GM19463 (cell line): Measurements from ENCODE around the gene GSTA5.
"Not testable (repeated sequence)": the region's sequence is repeated elsewhere in the genome, so short reads cannot be mapped to it uniquely, and the experiment has no call there.

Experiments used
- ATAC-seq: cut with Tn5 transposase; IDR thresholded peaks from one replicate; pipeline ENCODE4 v1.9.1; 2021; ENCODE audit warnings: mild to moderate bottlenecking, moderate library complexity; ENCODE audit not compliant: unreplicated experiment

GSTA5 gene

DNA sequence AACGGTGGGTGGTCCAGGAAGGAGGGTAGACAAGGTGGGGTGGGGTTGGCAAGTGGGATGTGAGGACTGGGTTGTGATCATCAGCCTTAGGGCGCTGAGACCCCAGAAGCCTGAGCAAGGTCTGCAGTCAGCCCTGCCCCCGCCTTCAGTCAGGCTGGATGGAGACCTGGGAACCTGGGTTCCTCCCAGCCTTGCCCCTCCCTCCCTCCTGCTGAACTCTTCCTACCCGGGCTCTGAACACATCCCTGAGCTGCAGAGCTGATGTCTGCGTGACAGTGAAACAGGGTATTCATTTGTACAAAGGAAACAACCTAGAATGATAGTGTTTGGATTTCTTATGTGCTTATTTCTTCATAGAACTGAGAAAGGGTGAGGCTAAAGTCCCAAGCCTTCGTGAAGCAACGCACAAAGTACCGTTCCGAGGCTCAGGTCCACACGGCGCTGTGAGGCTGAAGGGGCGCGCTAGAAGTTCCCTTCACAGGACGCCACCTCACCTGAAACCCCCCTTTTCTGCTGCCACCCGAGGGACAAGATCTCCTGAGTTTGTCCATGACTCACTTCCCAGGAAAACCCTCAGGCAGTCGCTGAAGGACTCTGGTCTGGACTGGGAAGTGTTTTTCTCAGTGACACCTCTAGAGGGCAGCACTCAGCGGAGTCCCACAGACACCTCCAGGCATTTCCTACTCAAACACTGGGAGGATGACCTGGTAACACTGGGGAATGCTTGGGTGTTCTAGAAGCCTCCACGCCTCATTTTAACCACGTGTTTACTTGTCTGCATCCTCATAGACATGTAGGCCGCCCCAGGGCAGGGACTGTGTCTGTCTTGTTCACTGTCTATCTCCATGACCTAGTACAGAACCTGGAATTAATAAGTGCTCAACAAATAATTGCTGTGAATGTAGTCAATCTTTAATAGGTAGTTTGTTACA lies 1.2 kb downstream of the GSTA5 start:
- ATAC-seq: peak; percentile 80

DNA sequence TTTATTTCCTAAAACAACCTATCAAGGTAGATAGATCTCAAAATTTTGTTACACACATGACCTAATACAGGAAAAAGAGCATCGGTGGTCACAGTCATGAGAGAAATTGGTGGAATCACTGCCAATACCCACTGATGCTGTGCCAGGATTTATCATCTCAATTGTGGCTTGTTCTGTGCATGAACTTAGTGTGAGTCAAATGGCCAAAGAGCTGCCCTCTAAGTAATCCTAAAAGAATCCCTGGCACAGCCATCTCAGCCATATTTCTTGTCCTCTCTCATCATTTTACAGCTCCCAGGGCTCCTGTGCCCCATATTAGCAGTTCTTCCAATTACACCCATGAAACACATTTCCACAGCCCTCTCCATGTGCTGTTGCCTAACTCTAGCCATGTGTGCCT lies 6.1 kb downstream of the GSTA5 start:
- no peak for ATAC-seq

DNA sequence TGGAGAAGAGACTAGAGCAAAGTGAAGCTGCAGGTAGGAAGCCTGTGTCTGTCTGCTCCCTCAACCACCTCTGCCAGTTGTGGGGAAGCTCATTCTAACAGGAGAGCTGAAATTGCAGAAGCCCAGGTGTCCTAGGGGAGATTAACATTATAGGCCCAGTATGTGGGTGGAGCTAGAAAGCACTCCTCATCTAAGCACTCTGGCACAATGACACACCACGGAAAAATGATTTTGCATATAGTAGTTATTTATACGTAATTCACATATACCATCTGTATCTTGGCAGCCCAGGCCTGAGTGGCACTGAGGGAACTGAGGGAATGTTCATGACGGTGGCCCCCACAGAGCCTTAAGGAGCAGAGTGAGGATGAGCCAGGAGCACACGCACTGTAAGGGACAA lies 9.7 kb downstream of the GSTA5 start:
- ATAC-seq: not testable (repeated sequence)

DNA sequence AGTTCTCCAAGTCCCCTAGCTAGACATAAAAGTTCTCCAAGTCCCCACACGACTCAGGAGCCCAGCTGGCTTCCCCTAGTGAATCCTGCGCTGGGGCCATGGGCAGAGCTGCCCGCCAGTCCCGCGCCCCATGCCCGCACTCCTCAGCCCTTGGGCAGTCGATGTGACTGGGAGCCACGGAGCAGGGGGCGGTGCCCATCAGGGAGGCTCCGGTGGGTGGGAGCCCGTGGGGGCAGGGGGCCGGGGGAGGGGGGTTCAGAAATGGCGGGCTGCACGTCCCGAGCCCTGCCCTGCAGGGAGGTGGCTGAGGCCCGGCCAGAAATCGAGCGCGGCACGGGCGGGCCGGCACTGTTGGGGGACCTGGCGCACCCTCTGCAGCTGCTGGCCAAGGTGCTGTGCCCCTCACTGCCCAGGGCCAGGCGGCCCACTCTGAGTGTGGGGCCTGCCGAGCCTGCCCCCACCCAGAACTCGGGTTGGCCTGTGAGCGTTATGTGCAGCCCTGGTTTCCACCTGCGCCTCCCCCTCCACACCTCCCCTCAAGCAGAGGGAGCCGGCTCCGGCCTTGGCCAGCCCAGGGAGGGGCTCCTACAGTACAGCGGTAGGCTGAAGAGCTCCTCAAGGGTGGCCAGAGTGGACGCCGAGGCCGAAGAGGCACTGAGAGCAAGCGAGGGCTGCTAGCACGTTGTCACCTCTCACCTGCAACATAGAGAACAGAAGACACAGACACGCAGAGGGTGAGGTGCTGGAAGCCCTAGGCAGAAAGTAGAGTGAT lies 11.4 kb downstream of the GSTA5 start:
- no peak for ATAC-seq

DNA sequence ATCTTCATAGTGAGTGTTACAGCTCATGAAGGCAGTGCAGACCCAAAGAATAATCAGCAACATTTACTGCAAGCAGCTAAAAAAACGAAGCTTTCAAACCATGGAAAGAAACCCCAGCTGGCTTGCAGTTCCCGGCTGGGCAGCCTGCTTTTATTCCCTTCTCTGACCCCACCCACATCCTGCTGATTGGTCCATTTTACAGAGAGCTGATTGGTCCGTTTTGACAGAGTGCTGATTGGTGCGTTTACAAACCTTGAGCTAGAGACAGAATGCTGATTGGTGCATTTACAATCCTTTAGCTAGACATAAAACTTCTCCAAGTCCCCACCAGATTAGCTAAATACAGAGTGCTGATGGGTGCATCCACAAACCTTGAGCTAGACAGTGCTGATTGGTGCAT lies 12.0 kb downstream of the GSTA5 start:
- not testable (repeated sequence) for ATAC-seq

DNA sequence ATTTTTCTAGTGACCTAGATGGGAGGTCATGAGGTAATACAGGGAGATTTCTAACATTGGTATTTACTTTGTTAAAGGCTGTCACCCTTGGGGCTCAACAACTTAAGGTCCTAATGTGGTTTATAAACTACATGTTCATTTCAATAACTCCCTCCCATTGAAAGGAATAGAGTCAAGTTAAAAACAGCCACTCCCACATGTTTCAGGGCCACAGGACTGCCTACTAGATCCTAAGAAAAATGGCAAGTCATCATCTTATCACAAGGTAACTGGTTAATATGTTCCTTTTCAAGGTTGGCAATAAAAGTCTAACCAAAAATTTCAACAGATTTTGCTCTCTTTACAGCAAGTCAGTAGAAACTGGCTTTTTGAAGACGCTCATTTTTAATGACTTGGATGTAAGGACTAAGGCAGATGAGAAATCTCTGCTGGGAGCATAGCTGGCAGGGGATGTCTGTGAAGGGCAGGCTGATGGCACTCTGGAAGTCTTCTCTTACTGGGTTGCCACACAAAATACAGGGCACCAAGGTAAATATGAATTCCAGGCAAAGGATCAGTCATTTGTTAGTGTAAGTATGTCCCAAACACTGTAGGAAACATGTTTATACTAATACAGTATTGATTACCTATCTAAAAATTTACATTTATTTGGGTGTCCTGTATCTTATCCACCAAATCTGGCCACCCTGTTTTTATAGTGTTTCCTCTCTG lies 13.4 kb downstream of the GSTA5 start:
- ATAC-seq: not testable (repeated sequence)

DNA sequence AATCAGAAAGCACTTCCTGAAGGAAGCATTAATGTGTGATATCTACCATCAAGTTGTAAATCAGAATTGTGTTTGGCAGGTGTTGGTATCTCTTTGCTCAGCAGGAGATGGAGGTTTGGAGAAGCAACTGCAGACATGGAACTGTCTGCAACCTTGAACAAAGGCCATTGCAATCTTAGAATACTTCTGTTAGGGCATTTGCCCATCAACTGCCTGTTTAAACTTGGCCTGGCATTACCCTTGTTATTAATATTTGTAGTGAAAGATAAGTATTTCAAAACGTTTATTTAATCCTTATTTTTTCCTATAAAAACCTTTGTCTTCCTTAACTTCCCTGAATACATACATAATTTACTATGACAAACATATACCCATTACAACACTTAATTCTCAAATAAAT lies 14.1 kb downstream of the GSTA5 start:
- ATAC-seq: no peak

DNA sequence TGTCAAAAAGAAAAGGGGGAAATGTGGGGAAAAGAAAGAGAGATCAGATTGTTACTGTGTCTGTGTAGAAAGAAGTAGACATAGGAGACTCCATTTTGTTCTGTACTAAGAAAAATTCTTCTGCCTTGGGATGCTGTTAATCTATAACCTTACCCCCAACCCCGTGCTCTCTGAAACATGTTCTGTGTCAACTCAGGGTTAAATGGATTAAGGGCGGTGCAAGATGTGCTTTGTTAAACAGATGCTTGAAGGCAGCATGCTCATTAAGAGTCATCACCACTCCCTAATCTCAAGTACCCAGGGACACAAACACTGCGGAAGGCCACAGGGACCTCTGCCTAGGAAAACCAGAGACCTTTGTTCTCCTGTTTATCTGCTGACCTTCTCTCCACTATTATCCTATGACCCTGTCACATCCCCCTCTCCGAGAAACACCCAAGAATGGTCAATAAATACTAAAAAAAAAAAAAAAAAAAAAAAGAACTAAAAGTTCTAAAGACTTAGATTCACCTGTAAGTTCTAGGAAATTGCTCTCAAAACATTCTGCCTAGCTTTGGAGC lies 14.6 kb downstream of the GSTA5 start:
- not testable (repeated sequence) for ATAC-seq

DNA sequence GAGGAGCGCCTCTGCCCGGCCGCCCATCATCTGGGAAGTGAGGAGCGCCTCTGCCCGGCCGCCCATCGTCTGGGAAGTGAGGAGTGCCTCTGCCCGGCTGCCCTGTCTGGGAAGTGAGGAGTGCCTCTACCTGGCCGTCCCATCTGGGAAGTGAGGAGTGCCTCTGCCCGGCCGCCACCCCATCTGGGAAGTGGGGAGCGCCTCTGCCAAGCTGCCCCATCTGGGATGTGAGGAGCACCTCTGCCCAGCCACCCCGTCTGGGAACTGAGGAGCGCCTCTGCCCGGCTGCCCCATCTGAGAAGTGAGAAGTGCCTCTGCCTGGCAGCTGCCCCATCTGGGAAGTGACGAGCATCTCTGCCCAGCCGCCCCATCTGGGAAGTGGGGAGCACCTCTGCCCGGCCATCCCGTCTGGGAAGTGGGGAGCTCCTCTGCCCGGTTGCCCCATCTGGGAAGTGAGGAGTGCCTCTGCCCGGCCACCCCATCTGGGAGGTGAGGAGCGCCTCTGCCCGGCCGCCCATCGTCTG lies 15.3 kb downstream of the GSTA5 start:
- not testable (repeated sequence) for ATAC-seq

DNA sequence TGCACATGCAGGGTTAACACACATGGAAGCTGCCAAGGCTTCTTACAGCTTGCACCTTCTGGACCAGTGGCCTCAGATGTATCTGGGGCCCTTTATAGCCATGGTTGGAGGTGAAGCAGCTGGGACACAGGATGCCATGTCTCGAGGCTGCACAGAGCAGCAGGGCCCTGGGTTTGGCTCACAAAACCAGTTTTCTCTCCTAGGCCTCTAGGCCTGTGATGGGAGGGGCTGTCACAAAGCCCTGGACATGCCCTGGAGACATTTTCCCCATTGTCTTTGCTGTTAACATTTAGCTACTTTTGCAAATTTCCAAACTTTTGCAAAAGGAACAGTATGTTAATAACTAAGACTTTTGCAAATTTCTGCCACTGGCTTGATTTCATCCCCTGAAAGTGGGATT lies 18.8 kb downstream of the GSTA5 start:
- no peak for ATAC-seq

DNA sequence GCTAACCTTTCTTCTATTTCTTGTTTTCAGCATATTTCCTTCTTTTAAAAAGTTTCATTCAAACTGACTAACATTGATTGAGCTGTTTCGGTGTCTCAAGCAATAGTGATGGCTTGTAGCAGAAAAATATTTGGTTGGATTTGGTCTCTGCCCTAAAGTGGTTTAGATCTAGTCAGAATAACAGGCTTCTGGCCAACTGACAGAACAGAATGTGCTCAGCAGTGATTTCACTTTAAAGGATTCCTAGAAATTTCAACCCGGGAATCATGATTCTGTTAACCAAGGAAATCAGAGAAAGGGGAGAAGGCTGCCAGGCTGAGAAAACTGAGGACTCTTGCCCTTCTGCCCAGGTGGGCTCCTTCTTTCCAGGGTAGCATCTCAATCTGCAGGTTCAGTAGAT lies 20.4 kb downstream of the GSTA5 start:
- no peak for ATAC-seq

DNA sequence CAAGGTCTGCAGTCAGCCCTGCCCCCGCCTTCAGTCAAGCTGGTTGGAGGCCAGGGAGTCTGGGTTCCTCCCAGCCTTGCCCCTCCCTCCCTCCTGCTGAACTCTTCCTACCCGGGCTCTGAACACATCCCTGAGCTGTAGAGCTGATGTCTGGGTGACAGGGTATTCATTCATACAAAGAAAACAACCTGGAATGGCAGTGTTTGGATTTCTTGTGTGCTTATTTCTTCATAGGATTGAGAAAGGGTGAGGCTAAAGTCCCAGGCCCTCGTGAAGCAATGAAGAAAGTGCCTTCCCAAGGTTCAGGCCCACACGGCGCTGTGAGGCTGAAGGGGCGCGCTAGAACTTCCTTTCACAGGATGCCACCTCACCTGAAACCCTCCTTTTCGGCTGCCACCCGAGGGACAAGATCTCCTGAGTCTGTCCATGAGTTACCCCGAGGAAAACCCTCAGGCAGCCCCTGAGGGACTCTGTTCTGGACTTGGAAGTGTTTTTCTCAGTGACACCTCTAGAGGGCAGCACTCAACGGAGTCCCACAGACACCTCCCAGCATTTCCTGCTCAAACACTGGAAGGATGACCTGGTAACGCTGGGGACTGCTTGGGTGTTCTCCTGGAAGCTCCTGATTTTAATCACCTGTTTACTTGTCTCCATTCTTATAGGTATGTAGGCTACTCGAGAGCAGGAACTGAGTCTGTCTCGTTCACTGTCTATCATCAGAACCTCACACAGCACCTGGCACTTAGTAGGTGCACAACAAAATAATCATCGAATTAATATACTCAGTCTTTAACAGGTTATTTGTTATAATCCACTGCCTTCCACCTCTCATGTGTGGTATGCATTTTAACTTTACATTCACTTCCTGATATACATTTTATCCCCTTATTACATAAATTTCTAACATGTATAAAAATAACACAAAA lies 25.2 kb downstream of the GSTA5 start:
- ATAC-seq: peak; percentile 80

DNA sequence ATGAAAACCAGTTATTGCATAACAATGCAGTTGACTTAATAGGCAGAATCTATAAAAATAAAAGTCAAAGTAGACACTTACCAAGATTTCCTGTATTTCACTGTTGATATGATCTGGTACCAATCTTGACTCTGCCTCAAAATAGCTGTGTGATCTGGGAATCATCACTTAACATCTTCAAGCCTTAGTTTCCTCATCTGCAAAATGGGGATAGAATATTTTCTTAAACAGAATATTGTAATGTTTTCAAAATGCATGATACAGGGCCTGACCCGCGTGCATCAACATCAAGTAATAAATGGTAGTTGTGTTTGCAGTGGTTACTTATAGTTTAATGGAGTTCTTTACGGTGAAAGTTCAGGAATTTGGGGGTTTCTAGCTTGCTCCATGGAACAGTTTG lies 26.1 kb downstream of the GSTA5 start:
- ATAC-seq: not testable (repeated sequence)

DNA sequence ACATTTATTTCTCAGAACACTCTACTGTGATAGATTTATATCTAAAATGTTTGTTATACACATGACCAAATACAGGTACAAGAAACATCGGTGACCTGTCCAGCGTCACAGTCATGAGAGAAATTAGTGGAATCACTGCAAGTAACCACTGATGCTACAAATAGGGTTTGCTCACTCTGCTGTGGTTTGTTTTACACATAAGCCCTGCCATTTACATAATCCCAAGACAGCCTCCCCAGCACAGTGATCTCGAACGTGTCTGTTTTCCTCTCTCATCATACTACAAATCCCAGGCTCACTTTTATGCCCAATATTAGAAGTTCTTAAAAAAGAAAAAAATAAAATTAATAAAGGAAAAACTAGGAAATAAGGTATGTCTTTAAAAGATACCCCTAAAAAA lies 30.8 kb downstream of the GSTA5 start:
- not testable (repeated sequence) for ATAC-seq

DNA sequence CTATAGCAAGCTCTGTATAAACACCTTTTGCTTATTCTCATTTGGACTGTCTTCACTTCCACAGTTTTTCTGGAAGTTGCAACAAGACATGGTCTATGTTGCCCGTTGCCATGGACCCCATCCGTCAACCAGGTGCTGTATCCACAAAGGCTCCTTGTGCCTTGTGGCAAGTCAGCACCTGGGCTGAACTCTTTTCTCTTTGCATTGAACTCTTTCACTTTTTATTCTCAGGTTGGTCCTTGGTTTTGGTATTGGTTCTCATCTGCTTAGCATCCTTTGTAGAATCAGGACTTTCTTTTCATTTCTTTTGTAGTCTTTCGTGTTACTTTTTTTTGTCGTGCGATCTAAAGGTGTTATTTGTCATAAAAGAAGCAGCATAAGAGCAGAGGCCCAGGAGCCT lies 32.0 kb downstream of the GSTA5 start:
- no peak for ATAC-seq

DNA sequence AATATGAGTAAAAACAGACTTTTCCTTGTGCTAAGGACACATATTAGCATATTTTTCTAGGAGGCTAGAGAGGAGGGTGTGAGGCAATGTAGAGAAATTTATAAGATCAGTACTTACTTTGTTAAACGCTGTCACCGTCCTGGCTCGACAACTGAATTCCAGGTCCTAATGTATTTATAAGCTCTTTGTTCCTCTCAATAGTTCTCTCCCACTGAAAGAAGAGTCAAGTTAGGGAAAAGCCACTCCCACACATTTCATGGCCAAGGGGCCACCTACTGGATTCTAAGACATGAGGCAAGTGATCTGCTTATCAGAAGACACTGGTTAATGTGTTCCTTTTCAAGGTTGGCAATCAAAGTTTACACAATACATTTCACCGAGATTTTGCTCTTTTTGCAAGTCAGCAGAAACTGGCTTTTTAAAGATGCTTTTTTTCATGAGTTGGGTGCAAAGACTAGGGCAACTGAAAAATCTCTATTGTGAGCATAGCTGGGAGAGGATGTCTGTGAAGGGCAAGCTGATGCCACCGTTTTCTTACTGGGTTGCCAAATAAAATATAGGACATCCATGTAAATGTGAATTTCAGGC lies 36.9 kb downstream of the GSTA5 start, which contains the start of gene GSTA1:
TSS of gene GSTA1 (minus strand) at position 149 of the 588 bp plus-strand sequence. CDS start 4,549 bp downstream, outside the sequence.
- not testable (repeated sequence) for ATAC-seq

DNA sequence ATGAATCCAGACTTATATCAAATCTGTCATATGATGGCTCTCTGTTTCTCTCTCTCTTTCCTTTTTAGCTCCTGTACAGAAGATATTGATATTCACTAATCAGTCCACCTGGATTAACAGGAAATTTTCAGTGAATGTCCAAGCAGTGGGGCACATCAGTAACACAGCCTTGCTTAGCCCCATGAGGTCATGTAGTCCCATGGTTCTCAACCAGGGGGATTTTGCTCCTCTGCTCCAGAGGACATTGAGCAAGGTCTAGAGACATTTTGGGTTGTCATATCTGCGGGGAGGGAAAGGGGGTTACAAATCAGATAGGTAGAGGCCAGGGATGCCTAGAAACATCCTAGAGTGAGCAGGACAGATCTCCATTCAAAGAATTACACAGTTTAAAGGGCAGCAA lies 37.8 kb downstream of the GSTA5 start:
- ATAC-seq: no peak

DNA sequence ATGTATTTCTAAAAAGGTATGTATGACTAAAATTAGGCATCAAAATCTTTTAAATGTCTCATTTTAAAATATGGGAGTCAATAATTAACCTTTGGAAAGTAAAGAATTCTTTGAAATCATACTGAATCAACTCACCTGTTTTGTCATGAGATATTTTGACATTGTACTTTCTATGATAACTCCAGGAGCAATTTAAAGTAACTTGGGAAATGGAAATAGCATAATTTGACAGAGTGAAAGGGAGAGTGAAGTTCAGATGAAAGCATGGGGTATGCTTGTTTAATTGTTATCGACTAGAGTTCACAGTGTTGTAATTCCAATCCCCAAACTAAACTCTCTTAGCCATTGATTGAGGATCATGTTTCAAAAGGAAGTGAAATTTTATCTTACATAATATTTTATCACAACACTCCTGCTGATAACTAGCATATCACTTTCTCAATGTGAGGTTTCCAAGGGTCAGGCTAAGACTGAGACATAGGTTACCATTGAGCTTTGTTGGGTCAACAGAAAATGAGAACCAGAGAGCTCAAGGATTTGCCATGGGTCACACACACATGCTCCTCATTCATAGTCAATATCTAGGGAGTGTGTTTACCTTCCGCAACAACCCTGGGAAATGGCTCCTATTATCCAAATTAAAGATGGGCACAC lies 39.3 kb downstream of the GSTA5 start:
- ATAC-seq: no peak

DNA sequence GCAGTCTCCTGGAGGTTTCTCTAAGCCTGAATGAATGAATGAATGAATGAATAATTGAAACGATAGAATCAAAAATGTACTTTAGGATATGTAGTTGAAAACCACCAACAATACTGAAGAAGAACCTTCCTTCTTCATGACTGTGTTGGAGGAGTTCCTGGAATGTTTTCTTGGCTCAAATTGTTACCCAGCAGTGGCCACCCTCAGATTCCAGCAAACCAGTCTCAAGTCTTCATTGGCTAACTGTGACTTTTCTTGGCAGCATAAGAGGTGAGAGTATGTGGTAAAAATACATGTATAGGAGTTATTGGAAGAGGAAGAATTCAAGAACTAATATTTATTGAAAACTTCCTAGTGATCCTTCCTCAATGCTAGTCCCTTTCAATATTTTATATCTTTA lies 41.3 kb downstream of the GSTA5 start:
- ATAC-seq: not testable (repeated sequence)
